GM19043 (cell line): Measurements from ENCODE around the gene TRMT112.

Experiments
- ATAC-seq: cut with Tn5 transposase; IDR thresholded peaks from one replicate; pipeline ENCODE4 v1.9.1; 2021; ENCODE audit warnings: low read depth; ENCODE audit not compliant: unreplicated experiment

TRMT112 gene

DNA sequence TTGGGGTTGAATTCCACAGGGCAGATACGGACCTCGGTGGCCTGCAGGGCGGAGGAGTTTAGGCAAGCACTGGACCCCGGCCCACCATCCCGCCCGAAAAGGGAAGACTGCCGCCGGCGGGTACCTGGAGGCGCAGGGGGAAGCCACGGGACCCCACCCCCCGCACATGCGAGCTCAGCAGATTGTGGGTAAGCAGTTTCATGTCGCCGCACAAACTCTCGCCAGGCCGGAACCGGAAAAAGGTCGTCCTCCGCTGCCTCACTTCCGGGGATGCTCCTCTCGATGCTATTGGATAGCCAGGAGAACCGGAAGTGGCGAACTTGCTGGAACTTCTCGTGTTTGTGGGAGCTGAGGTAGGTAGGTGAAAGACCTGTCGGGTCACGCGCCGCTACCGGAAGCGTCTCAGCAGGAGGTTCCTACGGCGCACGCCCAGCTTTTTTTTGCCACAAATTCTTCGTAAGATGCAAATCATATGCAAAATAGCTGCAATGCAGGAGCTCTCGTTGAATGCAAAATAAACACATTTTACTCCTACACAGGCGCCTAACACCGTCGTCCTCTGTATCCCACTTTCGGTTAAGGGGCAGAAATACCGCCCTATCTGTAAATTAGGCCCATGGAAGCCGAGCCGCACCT, at the start of gene TRMT112:
Gene TRMT112, minus strand, starts transcription at position 235 of the 636 bp plus-strand sequence. Its CDS starts 33 bp downstream, at position 202.
- peak; percentile 59 for ATAC-seq

DNA sequence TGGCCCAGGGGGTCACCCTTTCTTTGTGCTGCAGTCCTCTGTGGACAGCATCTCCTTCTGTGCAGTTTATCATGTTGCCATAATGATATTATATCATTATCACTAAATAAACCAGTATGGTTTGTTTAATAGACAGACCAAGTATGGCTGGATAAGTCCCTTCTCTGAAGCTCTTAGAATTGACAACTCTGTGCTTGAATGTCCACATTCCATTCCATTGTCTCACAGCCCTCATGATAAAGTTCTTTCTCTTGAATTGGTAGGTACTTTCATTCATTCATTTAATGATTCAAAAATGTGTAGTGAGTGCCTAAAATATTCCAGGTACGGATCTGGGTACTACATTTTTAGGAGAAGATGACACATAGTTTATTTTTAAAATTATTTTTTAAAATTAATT, 49.4 kb upstream of the TRMT112 start:
- no peak for ATAC-seq

DNA sequence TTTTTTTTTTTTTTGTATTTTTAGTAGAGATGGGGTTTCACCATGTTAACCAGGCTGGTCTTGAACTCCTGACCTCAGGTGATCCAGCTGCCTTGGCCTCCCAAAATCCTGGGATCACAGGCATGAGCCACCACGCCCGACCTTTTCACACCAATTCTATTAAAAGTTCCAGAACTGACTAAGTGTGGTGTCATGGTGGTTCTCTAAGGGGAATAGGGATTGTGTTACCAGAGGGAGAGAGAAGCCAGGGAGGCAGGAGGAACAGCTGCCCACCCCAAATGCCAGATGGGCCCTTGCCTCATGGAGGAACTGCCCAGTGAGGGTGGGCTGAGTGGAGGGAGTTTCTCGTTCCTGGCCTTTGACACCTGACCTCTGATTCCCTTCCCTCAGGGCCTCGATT, 47.6 kb upstream of the TRMT112 start:
- no peak for ATAC-seq

DNA sequence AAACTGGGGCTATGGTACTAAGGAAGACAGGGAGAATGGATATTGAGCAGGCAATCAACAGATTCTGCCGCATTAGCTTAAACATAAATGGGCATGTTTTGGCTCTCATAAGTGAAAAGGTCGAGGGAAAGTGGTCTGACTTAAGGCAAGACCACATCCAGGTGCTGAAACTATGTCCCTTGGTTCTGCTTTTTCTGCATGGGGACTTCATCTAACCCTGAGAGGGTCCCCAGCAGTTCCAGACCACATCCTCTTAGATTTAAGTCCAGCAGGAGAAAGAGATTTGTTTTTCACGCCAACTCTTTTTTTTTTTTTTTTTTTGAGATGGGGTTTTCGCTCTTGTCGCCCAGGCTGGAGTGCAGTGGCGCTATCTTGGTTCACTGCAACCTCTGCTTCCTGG, 47.1 kb upstream of the TRMT112 start:
- ATAC-seq = no peak

DNA sequence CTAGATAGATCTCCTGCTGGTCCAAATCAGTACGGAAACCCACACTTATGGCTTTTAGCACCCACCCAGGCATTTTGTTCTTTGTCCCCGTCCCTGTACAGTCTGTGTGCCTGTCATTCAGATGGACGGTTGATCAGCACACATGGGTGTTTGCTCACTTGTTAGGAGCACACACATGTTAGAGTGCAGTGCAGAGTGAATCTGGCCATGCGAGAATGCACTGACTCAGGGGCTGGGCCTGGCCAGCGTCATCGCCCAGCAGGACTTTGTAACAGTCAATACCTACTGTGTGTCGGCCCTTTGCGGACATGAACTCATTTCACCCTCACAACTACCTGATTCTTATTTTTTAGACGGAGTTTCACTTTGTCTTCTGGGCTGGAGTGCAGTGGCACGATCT, 45.0 kb upstream of the TRMT112 start:
- no peak for ATAC-seq

DNA sequence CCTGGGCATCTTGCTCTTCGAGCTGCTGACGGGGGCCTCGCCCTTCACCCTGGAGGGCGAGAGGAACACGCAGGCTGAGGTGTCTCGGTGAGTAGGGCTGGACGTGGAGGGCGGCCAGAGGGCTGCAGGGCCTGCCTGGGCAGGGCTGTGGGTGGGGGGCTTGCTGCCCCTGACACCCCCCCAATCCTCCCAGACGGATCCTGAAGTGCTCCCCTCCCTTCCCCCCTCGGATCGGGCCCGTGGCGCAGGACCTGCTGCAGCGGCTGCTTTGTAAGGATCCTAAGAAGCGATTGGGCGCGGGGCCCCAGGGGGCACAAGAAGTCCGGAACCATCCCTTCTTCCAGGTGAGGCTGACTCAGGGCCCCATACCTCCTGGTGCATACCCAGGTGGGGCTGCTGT, 44.3 kb upstream of the TRMT112 start:
- ATAC-seq = no peak

DNA sequence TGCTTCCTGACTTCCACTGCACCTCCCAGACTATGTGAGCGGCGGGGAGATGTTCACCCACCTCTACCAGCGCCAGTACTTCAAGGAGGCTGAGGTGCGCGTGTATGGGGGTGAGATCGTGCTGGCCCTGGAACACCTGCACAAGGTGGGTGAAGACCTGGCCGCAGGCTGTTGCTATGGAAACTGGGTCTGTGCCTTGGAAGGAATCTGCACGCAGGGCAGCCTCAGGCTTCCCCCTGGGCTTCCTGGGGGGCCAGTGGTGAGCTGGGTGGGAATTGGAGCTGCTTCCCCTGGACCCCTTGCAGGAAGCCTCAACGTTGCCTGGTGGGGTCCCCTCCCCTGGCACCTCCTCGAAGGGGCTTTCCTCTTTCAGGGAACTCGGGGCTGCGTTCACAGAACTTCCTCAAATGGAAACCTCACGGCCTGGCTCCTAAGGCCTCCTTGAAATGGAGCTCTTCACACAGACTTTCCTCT, 43.1 kb upstream of the TRMT112 start:
- ATAC-seq = no peak

DNA sequence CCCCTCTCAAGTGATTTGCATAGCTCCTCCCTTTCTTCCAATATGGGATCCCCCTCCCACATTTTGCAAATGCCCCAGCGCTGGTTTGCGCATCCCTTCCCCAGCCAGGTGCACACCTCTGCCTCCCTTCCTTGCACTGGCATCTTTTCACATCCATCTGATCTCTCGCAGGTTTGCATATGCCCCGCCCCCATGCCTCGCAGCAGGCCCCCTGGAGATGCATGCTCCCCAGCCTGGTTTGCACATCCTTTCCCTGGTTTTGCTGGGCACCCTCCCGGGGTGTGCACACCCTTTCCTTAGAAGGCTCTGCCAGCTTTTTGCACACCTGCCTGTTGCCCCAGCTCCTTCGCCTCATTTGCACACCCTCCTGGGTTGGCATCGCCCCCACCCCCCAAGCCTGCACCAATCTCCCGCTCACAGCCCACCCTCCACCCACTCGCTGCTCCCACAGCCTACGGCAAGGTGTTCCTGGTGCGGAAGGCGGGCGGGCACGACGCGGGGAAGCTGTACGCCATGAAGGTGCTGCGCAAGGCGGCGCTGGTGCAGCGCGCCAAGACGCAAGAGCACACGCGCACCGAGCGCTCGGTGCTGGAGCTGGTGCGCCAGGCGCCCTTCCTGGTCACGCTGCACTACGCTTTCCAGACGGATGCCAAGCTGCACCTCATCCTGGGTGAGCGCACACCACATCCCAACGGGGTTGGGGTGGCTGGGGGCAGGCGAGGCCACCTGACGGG, 42.5 kb upstream of the TRMT112 start:
- ATAC-seq = no peak

DNA sequence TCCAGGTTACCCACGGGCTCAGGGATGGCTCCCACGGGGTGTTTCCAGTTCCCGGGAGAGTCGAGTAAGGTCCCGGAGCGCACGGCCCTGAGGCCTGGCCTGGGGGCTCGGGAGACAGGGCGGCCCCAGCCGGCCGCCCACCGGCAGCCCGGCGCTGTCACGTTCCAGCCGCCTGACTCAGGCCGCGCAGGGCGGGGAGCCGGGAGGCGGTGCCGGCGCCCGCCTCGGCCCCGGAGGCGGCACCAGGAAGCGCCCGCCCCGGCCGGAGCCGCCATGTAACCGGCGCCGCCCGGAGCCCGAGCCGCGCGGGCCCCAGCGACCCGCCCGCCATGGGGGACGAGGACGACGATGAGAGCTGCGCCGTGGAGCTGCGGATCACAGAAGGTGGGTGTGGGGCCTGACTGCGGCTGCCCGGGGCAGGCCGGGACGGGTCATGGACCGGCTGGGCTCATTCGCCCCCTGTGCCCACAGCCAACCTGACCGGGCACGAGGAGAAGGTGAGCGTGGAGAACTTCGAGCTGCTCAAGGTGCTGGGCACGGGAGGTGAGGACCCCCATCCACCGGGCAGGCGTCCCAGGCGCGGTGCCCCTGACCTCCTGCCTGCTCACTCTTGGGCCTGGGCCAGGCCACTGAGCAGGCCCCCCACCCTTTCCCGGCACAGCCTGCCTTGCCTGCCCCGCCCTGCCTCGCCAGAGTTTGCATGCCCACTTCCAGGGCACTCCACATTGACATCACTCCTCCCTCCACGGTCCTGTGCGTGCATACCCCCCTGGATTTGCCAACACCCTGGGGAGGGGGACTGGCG, 41.8 kb upstream of the TRMT112 start, which contains the start of gene RPS6KA4:
Gene RPS6KA4, plus strand, starts transcription at position 256 of the 805 bp plus-strand sequence. Its CDS starts 74 bp downstream, at position 330.
- ATAC-seq = no peak

DNA sequence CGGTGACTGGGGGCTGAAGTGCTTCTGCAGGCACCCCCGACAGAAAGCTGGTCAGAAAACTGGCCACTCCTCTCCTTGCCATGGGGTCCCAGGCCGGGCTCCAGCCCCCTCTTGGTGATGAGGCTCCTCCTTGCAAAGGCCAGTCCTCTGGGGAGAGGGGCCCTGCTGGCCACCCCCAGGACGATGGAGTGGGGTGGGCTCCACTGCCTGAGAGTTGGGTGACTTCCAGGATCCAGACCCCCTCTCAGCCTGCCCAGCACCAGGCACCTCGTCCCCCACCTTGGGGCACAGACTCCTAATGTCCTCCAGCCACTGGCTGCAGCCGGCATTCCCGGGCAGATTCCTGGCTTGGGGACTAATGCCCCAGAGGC, 41.2 kb upstream of the TRMT112 start:
- ATAC-seq = no peak

DNA sequence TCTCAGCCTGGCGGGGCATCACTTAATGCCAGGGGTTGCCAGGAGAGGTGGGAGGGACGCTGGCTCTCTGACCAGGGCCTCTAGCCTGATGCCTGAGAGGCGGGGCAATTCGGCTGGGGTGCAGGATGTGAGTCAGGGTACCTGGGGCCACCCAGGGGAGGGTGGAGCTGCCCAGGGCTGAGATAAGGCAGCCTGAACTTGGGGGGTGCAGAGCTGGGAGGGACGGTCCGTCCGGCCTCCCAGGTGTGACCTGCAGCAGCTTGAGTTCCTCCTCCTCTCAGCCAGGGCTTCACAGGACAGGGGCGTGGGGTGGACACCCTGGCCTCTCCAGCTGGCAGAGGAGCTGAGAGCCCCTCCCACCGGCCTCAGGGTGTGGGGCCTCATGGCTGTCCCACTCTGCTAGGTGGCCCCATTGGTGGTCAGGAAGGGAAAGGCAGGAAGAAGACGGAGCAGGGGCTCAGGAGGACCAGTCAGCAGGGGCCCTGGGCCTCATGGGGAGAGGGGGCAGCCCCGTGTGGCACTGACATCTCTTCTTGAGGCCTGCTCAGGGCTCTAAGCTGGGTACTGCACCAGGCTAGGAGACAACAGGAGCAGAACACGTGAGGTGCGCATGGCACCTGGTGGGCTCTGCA, 40.7 kb upstream of the TRMT112 start:
- ATAC-seq = no peak

DNA sequence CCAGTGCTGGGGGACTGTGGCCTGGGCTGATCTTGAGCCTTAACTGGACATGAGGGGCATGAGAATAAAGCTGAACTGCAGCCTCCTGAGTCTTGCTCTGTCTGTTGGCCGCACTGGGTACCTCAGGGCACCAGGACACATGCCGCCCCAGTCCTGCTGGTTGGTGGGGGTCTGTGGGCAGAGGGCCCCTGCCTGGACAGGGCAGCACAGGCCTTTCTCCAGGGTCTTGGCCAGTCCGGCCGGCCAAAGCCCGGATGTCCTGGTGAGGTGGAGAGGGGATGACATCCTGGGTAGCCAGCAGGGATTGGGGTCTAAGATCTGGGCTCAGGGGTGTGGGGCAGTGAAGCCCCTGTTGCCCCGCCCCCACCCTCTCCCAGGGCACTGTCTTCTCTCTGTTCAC, 40.1 kb upstream of the TRMT112 start:
- no peak for ATAC-seq

DNA sequence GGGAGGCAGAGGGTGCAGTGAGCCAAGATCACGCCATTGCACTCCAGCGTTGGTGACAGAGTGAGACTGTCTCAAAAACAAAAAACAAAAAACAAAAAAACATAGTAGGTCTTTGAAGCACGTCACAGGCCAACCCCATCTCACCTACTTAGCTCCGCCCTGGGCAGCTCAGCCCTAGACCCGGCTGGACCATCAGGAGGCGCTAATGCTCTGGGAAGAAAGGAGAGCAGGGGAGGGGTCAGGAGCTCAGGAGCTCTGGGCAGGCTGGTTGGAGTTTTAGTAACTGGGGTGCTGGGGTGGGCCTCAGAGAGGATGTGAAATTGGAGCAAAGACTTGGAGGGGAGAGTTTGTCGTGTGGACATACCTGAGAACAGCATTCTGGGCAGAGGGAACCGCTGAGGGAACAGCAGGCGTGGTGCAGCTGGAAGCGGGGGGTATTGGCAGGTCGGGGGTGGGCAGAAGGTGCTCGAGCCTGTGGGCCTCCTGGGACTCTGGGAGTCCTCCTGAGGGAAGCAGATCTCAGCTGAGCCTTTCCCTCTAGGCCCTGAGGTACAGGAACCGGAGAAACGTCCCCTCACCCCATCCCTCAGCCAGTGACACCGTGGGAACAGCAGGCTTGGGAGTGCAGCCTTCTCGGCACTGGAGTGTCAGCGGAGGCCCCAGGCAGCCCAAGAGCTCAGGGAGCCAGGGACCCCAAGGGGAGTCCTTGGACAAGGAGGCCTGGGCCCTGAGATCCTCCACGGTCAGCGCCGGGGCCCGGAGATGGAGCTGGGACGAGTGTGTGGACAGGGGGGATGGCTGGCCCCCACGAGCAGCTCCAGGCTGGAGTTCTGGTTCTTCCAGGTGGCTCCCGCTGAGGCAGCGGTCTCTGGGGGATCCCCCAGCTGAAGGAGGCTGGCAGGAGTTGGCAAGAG, 39.4 kb upstream of the TRMT112 start:
- no peak for ATAC-seq

DNA sequence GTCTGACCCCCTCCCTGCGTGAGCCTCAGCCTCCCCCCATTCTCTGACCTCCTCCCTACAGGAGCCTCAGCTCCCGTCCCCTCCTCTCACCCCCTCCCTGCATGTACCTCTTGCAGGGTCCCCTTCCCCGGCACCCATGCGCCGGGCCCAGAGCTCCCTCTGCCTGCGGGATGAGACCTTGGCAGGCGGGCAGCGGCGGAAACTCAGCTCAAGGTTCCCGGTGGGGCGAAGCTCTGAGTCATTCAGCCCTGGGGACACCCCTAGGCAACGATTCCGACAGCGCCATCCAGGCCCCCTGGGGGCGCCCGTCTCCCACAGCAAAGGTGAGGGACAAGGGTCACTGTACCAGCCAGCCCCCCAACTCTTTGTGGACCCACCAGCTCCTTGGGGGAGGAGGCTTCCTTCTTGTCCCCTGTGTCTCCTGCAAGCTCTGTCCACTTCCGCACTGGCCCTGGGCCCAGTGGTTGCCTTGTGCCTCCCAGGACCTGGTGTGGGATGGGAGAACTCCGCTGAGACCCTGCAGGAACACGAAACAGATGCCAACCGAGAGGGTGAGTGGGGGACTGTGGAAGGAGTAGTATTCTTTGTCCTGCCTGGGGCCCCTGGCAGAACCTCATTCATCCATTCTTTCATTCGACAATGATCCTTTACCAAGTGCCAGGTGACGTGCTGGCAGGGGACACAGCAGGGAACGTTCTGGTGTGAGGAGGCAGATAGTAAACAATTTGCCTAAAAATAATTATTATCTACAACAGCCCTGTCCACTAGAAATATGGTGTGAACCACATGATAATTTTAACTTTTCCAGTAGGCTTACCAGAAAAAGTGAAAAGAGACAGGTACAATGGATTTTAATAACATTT, 38.0 kb upstream of the TRMT112 start:
- ATAC-seq = no peak

DNA sequence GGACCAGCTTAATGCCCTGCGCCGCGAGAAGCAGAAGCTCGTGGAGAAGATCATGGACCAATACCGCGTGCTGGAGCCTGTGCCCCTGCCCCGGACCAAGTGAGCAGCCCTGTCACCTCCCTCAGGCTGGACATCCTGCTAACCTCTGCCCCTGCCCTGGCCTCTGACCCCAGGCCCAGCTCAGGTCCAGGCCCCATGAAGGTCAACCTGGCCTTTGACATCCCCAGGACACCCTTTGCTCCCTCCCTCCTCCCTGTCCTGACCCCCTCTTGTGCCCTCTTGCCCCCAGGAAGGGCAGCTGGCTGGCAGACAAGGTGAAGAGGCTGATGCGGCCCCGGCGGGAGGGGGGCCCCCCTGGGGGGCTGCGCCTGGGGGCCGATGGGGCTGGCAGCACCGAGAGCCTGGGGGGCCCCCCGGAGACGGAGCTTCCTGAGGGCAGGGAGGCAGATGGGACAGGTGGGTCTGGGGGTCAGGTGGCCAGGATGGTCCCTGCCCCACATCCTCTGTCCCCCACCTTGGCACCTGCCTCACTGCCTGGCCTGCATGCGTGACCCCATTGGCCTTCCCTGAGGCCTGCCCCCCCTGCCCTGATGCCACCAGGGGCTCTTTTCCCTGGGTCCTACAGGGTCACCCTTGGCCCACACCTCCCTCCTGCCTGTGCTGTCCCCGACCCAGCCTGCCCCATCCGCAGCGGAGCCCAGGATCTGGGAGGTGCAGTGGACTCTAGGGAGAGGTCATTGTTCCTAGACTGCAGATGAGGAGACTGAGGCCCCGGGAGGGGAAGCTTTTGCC, 36.6 kb upstream of the TRMT112 start:
- ATAC-seq = no peak

DNA sequence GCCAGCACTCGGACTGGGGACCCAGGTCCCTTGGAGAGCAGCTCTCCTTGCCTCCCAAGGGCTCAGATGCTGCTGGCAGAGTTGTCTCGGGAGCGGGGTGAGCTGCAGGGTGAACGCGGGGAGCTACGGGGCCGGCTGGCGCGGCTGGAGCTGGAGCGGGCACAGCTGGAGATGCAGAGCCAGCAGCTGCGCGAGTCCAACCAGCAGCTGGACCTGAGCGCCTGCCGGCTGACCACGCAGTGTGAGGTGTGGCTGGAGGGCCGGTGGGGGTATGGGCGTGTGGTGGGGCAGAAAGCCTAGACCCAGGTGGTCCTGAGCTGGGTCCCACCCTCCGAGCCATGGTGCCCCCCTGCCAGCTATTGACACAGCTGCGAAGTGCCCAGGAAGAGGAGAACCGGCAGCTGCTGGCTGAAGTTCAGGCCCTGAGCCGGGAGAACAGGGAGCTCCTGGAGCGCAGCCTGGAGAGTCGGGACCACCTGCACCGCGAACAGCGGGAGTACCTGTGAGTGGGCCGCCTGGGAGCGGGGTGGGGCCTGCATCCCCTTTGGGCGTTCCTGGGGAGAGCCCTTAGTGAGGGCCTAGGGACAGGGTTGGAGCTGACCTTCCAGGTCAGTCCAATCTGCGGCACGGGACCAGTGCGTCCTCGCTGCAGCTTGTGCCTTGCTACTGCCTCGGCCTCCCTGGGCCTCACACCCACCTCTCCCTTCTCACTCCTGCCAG, 35.8 kb upstream of the TRMT112 start:
- no peak for ATAC-seq
